CD4-positive, alpha-beta T cell treated with Interferon gamma for 1 hour (primary cell): ENCODE data around the gene ARHGAP12.
A peak's percentile ranks its signal among the peaks of the same experiment; 100 is the strongest.
"Not testable (repeated sequence)": the region's sequence is repeated elsewhere in the genome, so short reads cannot be mapped to it uniquely, and the experiment has no call there.

Experiments
- DNase-seq: peaks from one replicate; pipeline ENCODE4 v3.0.0-alpha.2; 2020

ARHGAP12 gene

GRCh38 chr10:31819391-31819820, 109.2 kb downstream of the ARHGAP12 start:
- DNase-seq: no peak

GRCh38 chr10:31816318-31816717, 112.3 kb downstream of the ARHGAP12 start:
- DNase-seq: no peak

GRCh38 chr10:31808258-31809218, 120.1 kb downstream of the ARHGAP12 start:
- no peak for DNase-seq

GRCh38 chr10:31804352-31804810, 124.2 kb downstream of the ARHGAP12 start:
- DNase-seq: no peak

GRCh38 chr10:31803606-31804351, 124.9 kb downstream of the ARHGAP12 start:
- no peak for DNase-seq

GRCh38 chr10:31799181-31799580, 129.4 kb downstream of the ARHGAP12 start:
- no peak for DNase-seq

- DNase-seq: no peak
Observed at GRCh38 chr10:31792745-31793144, 135.9 kb downstream of the ARHGAP12 start.

GRCh38 chr10:31789555-31789954, 139.1 kb downstream of the ARHGAP12 start:
- no peak for DNase-seq

- DNase-seq: no peak
Observed at GRCh38 chr10:31782701-31783100, 145.9 kb downstream of the ARHGAP12 start.

- no peak for DNase-seq
Observed at GRCh38 chr10:31780717-31781116, 147.9 kb downstream of the ARHGAP12 start.

GRCh38 chr10:31778627-31779026, 150.0 kb downstream of the ARHGAP12 start:
- no peak for DNase-seq

- no peak for DNase-seq
Observed at GRCh38 chr10:31776159-31776558, 152.5 kb downstream of the ARHGAP12 start.

- DNase-seq: no peak
Observed at GRCh38 chr10:31774928-31775650, 153.5 kb downstream of the ARHGAP12 start.

GRCh38 chr10:31774299-31774900, 154.2 kb downstream of the ARHGAP12 start:
- no peak for DNase-seq

GRCh38 chr10:31773749-31774298, 154.8 kb downstream of the ARHGAP12 start:
- DNase-seq: no peak

- no peak for DNase-seq
Observed at GRCh38 chr10:31771331-31771831, 157.2 kb downstream of the ARHGAP12 start.

- DNase-seq: peak; percentile 48
Observed at GRCh38 chr10:31770307-31770902, 158.2 kb downstream of the ARHGAP12 start.

GRCh38 chr10:31769564-31769963, 159.1 kb downstream of the ARHGAP12 start:
- no peak for DNase-seq

GRCh38 chr10:31768935-31769334, 159.7 kb downstream of the ARHGAP12 start:
- DNase-seq: not testable (repeated sequence)

- no peak for DNase-seq
Observed at GRCh38 chr10:31768467-31768866, 160.2 kb downstream of the ARHGAP12 start.

- no peak for DNase-seq
Observed at GRCh38 chr10:31765541-31765940, 163.1 kb downstream of the ARHGAP12 start.

- DNase-seq: no peak
Observed at GRCh38 chr10:31762316-31762715, 166.3 kb downstream of the ARHGAP12 start.
